M059J (cell line): ENCODE measurements around the gene COL19A1. TPM values are rescaled to one million over a fixed set of nuclear protein-coding genes. Genes with fewer than 3 reads are reported as not detected.
A peak's percentile ranks its signal among the peaks of the same experiment; 100 is the strongest.
"Not testable (repeated sequence)": the region's sequence is repeated elsewhere in the genome, so short reads cannot be mapped to it uniquely, and the experiment has no call there.

Experiments used
- DNase-seq: peaks from one replicate; pipeline ENCODE4 v3.0.0-alpha.2; 2012; ENCODE audit warnings: low read depth
- total RNA-seq: library from RNA; depleted of rRNA; stranded (reverse); fragments of >200 nt; shearing (Covaris generic); gene quantifications from 2 replicates; pipeline ENCODE4 v1.2.3, GENCODE V29; 2014; rRNA removed

Gene COL19A1
- total RNA-seq: not detected in 2 replicates

DNA sequence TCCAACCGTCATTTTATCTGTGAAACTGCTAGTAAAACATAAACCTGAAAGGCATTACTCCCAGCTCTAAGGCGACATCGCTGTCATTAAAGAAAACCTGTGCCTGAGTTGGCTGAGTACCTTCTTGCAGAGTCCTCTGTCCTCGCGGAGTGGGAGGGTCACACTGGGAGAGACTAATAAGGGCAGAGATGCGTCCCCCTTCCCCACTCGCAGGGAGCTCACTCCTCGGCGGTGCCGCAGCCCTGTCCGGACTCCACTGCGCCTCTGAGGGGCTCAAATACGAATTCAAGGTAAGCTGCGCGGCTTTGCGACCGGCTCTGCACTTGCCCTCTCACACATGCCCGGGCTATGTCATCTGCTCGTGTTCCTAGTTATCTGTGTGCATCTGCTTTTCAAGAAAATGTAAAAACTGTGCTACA is at the start of gene COL19A1:
TSS of gene COL19A1 (plus strand) at position 206 of the 419 bp plus-strand sequence. CDS start 13,012 bp downstream, outside the sequence.
- DNase-seq: no peak

DNA sequence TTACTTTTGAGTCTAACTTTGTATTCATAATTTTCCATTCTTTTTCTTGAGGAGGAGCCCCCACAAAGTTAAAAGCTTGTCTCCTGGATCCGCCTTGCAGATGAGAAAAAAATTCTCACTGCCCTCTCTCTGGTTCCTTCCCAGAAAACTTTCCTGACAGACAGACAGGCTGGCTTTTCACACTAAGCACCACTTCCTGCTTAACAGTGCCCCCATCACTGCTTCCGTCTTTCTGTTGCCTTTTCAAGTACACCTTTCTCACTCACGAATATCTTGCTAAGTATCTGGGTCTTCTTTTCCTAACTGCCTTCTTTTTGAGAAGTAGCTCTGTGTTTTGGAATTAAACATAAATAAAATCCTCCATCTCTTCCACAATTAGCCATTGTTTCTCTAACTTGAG is 49.8 kb upstream of the COL19A1 start:
- no peak for DNase-seq

DNA sequence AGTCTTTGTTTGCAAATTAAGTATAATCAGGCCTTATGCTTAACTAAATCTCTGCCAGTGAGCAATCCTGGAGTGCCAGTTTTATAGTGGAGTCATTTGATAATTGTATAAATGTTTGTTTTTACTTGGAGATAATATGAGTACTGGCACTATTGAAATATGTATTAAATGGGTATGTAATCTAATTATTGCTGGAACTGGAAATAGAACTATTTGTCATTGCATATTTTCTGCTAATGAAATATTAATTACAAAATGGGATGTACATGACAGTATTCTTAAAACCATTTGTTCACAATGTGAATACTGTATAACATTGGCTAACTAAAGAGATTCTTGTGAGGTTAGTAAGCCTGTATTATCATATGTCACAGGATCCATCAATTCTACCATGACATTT is 49.0 kb upstream of the COL19A1 start:
- DNase-seq: no peak

DNA sequence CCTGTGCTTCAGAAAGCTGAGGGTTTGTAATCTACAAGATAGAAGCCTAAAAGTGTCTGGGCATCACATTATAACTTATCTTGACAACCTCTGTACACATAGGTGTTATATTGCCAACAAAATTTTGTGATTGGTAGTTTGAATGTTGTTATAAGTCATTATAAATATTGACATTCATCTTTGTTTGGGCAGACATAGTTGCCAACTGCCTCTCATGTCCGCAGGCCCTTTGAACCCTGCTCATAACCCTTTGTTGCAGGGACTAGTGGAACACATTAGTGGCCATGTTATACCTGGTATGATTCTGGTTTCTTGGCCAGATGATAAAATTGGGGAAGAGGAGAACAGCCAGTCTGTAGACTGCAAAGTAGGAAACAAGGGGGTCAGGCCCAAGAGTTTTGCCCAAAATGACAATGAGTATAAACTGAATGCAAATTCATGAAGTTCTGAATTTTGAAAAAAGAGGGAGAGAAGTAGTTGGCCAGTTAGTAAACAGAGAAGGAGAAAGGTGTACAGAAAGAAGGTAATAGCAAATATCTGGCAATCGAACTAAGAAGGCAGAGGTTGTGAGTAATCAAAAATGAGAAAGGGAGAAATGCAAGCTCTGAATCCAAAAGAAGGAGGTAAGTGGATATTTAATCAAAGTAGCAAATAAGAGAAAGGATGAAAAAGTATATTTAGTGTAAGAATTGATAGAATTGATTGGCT is 48.0 kb upstream of the COL19A1 start:
- no peak for DNase-seq

DNA sequence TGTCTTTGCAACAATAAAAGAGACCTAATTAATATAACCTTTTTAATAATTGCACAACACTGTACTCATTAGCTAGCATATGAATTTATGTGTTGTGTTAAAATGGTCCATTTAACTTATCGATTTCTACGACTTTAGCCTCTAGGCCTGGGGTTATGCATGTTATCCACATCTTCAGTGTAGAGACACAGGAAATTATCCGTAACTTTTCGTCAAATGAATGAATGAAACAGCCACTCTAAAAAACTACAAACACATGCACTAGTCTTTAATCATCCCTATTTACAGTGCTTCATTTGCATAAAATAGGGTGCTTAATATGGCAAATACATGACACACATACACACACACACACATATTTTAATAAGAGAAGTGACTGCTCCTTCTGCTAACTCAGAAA is 47.2 kb upstream of the COL19A1 start:
- DNase-seq: no peak

DNA sequence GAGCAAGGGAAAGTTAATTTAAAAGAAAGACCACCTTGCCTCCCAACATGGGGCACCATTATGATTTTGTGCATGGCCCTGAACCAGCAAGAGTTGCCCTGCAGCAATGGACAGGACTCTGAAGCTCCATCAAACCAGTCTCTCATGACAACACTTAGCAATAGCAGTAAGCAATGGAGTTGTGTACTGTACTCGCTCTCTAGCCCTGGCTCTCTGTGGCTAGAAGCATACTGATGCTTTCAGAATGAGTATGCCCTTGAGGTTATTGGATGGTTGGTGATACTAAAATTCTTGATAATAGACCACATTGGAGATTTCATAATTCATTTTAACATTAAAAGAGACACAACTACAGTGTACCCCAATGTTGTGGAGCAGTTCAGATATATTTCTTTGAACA is 46.3 kb upstream of the COL19A1 start:
- no peak for DNase-seq

DNA sequence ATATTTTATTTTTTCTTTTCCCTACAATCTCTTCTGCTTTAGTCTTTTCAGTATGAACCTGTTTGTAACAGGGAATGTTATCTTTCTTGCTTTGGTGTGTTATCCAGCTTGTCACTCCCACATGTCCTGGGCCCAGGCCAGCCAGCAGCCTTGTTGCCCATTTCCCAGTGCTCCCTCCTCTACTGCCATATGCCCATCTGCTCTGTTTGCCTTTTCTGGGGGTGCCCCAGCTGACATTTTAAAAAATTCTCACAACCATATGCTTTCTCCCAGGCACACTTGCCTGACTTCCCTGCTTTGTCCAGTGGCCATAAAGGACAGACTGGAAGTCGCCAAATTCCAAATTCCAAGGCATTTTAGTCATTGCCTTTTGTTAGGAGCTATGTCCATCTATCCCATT is 45.9 kb upstream of the COL19A1 start:
- no peak for DNase-seq

DNA sequence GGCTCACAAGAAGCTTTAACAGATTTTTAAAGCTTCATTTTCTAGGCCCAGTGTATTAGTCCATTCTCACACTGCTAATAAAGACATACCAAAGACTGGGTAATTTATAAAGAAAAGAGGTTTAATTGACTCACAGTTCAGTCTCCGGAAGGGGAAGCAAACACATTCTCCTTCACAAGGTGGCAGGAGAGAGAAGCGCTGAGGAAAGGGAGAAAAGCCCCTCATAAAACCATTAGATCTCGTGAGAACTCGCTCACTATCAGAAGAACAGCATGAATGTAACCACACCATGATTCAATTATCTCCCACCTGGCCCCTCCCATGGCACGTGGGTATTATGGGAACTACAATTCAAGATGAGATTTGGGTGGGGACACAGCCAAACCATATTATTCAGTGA is 42.0 kb upstream of the COL19A1 start:
- not testable (repeated sequence) for DNase-seq

DNA sequence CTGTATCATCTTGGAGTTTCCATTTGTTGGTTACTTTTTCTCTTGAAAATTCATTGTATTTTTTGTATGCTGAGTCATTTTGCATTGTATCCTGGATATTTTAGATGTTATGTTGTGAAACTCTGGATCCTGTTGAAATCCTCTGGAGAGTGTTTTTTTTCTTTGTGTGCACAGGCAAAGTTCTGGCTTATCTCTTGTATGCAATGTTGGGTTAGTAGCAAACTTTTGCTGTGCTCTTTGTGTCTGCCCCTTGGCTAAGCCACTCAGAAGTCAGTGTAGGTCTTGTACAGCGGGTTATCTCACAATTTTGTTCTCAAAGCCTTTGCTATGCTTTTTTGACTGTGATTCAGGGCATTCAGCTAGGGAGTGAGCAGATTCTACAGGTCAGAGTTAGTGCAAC is 40.5 kb upstream of the COL19A1 start:
- DNase-seq: no peak

DNA sequence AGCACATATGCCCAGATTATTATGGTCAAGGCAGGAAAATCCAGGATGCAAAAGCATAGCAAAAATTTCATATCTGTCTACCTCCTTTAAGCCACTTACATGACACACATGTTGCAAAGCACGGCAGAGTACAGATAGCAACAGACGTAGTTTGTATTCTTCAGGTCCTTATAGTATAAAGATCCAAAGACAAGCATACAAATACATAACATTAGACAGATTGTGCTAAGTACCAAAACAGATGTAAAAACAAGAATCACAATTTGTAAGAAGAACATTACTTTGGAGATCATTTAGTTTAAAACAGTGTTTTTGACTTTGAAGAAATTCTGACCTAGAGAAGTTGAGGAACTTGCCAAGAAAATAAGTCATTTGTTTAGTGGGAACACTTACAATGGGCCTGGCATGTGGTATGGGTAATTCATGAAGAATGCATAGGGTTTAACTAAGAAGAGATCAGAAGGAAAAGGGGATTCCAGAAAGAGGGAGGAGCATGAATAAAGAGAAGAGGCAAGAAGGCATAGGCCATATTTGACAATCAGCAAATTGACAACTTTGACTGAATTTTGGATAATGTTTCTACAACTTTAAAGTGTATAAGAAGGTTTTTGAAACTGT is 39.0 kb upstream of the COL19A1 start:
- peak; percentile 39 for DNase-seq

DNA sequence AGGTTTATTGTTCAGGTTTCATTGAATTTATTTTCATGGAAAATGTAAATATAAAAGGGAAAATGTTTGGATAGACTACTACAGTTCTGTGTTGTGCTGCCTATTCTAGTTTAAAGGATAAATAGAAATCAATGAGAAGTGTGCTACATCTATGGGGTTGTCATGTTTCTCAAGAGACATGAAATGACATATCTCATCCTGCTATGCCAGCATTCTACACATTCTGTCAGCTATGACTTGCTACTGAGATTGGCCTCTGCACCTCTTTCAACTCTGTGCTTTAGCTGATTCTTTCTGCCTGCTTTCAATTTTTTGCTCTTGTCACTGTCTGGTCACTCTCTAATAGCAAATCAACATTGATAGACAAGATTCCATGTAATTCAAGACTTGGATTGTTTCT is 33.8 kb upstream of the COL19A1 start:
- no peak for DNase-seq

DNA sequence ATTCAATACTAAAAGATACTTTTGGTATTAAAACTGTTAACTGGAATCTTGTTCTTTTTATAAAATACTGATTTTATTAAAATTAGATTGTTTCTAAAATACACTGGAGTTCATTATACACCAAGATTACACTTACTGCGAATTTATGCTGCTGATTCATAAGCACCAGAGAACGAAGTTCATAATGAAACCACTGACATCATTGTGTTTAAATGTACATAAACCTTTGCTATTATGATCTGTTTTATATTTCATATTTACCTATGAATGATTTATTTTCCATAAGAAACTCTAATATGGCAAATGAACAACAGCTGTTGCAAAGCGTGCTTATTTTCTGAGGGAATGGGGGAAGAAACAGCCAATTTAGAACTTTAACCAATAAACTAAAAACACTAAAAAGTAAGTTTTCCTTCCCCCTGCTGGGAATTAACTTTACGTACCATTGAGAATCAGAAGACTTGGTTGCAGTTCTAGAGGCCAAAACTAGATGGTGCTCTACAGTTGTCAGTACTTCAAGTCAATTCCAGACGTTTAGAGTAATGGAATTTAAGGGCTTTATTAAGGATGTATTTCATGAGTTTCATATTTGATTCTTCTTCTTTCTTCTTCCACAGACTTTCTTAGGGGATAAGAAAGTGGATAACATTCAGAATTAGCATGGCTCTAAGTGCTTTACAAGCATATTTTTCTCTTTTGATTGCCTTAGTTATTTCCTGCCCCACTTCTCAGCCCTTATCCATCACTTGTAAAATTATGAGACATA is 30.8 kb upstream of the COL19A1 start:
- peak; percentile 65 for DNase-seq

DNA sequence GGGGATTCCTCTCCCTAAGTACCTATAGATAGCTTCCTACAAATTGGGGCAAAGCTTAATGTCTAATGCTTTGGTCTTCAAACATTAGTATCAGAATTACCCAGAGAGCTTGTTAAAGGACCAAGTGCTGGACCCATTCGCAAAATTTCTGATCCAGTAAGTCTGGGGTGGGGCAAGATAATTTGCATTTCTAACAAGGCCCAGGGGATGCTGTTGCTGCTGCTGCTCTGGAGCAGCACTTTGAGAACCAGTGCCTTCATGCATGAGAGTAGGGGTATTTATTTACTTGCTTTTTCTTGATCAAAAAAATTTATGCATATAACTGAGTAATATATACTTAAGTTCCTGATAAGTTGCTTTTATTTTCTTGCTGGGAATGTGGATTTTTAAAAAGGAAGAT is 24.5 kb upstream of the COL19A1 start:
- DNase-seq: no peak

DNA sequence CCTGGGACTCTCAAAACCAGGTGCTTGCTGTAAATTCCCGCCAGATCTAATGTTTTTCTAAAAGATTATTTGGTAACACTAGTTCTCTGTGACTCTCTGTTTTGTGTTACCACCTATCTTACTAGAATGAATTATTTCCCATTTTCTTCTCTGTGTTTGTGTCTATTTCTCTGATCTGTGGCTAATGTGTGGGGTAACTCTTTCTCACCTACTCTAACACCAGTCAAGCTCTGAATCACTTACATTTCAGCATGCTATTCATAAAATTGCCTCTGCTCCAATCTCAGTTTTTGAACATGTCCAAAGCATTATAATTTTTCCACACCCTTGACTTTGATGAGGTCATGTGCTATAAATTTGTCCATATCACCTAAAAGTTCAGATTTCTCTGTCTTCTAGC is 23.2 kb upstream of the COL19A1 start:
- no peak for DNase-seq

DNA sequence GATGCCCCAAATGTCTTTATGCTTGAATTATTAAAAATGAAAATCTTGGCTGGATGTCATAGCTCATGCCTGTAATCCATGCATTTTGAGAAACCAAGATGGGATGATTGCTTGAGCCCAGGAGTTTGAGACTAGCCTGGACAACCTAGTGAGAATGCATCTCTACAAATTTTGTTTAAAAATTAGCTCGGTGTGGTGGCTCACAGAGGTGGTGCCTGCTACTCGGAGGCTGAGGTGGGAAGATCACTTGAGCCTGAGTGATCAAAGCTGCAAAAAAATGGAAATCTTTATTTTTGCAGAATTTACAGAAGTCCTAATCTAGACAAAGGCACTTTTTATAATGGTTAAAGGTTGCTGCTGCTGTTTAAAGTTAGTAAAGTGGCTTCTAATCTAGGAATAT is 20.0 kb upstream of the COL19A1 start:
- no peak for DNase-seq

DNA sequence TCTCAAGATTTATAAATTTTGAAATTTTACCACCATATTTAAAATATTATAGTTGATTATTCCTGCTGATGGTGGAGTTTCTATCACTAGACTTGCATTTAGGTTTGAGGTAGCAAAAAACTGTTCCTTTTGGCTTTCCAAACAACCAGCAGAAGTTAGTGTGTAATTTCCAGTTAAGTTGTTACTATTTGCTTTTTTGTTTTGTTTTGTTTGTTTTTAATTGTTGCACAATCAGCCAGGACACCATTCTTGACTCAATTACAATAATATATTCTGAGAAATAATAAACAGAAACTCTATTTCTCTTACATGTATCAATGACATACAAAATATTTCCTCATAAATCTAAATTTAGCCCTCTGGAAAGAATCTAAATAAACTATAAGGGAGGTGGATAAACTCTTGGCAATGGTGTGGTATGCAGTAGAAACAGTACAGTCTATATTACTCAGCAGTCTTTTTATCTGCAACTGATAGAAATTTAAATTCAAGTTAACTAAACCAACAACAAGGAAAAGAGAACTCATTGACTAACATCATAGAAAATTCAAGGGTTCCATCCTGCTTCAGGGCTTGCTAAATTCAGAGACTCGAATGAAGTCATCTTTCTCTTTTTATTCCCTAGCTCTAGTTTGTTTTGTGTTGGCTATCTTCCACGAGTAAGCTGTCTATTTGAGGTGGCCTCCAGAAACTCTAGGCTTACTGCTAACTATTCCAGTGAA is 19.4 kb upstream of the COL19A1 start:
- no peak for DNase-seq

DNA sequence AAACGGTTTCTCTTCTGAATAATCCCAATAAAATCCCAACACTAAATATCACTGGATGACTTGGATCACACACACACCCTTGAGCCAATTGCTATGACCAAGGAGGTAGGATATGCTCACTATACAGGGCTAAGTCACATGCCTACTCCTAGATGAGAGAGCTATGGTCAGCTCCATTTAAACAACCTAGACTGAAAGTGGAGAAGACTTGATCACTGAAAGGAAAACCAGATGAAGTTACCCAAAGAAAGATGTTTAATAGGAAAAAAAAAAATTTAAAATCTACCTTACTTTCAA is 18.9 kb upstream of the COL19A1 start:
- no peak for DNase-seq

DNA sequence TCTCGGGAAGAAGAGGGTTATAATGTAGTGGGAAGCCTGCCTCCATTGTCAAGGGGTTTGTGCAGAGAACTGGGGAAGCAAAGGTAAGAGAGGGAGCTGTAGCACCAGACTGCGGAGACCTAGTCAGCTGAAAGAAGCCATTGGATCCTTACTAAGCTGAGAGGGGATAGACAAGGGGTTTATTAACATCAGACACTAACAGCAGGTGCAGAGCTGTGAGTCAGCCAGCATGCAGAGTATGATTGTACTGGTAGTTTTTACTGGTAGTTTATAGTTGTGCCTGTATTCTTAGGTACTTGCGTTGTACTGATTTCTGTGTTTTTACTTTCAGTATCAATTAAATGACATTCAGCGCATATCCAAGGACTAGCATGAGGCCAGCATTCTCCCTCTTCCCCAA is 17.8 kb upstream of the COL19A1 start:
- DNase-seq: no peak

DNA sequence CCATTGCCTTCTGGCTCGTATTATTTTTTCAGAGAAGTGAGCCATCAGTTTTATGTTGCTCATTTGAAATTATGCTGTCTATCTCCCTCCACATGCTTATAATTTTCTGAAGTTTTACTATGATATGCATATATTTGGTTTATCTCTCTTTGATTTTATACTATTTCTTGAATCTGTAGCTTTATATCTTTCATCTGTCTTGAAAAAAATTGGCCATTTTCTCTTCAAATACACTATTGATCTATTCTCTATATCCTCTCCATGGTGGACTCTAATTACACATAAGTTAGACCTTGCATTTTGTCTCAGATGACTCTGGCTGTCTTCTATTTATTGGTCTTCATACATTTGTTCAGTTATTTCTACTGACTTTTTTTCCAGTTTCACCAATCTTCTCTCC is 13.7 kb upstream of the COL19A1 start:
- no peak for DNase-seq

DNA sequence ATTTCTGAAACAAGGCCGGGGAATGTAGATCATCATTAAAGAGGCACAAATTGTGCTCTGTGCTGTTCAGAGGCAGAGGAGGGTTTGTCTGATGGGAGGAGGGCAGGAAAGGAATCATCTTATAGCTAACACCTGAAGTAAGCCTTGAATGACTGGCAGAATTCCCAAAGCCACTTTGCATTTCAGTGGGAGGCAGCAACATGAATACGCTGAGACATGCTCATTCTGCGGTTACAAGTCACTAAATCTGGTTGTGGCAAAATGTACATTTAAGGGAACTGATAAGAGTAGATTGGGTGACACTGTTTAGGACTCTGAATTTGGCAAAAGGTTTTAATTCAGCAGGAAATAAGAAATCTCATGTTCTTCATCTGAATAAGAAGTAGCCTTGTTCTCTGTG is 4.4 kb upstream of the COL19A1 start:
- peak; percentile 20 for DNase-seq

DNA sequence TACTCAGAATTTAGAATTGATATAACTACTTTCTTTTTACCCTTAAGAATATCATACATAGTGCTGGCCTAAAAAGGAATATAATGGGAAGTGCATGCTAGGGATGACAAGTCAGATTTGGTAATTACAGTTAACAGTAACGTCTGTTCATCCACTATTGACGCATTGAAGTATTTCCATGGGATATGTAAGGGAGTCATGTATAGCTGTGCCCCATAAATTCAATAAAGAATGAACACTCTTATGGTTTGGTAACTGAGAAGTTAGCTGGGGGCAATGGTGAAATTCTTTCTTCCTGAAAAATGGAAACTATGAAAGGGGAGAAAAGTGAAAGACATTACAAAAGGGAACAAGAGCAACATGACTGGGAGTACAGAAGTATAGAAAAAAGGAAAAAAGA is 2.6 kb upstream of the COL19A1 start:
- no peak for DNase-seq

DNA sequence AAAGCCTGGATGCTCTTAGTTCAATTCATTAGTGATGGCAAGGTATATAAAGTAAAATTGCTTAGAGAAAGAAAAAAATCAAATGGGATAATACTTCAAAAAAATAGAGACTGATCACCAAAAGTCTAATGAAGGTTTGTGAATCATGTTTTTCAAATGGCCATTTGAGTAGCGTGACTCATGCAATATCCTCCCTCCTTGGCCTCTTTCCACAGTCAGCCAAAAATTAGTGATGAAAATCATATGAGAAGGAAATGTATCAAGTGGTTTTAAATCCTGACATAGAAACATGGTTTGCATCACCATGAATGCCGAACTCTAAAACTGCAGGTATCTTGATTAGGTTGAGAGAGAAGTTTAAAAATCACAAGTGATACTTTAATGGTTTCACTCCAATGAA is 1.2 kb upstream of the COL19A1 start:
- peak; percentile 54 for DNase-seq
